HuH-7 (cell line): ENCODE data around the gene PEX14.

Experiments
- DNase-seq: peaks from one replicate; pipeline ENCODE4 v3.0.0; 2011; ENCODE audit warnings: low spot score

The PEX14 gene

GRCh38 chr1:10546896-10547295, 72.1 kb downstream of the PEX14 start:
- DNase-seq, result no peak

DNA sequence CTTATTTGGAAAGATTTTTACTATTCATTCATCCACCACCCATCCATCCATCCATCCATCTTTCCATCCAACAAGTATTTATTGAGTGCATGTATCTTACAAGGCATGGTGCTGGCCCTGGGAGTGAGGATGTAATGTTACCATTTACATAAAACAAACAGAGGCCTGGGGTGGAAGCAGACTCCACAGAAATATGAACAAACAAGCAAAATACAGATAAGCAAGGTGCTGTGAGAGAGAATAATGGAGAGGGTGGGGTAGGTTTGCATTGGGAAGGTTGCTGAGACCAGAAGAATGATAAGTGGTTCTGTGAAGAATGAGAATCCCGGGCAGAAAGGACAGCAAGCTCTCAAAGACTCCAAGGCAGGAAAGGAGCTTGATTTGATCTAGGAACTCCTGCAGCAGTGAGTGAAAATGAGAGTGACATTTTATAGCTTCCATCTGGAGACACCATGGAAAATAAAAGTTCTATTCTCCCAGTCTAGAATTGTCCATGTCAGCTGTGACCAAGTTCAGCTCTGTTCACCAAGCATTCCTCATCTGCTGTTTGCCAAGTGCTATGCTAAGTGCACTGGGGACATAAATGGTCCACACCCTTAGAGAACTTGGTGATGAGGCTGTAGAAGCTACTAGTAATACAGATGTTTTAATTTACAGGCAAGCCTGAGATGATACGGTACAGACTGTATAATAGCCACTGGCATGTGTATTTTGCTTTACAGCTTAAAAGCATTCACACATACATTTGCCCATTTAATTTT, 75.3 kb downstream of the PEX14 start:
- DNase-seq, result no peak

DNA sequence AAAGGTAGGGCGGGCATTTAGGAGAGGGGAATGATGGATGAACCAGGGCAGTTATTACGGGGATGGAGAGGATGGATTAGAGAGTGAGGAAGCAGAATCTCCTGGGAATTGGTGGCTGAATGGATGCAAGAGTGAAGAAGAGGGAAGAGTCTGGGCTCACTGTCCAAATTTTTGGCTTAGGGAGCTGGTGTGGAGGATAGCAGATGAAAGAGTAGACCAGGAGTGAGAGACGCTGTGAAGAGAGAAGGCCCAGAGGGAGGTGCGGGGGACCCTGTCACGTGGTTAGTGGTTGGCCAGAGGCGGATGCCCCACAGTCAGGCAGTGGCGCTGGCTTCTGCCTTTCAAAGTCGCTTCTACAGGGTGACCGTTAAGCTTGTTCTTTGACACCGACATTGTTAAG, 78.4 kb downstream of the PEX14 start:
- DNase-seq, result no peak

- DNase-seq, result no peak
These were observed 81.1 kb downstream of the PEX14 start for GRCh38 chr1:10555635-10556429.

DNA sequence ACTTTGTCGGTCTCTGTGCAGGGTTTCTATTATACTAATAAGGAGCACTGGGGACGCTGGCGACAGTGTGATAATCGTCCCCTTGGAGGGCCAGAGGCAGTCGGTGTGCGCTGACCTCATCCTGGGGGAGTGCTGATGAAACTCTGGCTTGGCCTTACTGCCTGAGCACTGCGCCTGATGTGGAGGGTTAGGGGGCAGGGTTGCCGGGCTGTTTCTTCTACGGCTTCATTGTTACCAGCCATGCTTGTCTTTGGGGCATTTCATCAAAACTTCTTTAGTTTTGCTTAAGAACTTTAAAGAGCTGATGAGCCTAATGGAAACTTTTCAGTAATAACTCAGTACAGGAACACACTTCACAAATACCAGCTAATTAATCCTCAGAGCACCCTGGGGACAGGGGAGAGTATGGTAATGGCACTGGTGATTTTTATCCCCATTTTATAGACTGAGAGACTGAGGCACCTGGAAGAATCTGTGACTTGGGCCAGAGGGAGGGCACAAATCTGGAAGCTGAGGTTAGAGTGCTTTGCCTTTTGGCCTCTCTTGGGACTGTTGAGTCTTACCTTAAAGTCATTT, 81.8 kb downstream of the PEX14 start:
- DNase-seq, result no peak

GRCh38 chr1:10557714-10558113, 83.0 kb downstream of the PEX14 start:
- no peak for DNase-seq

DNA sequence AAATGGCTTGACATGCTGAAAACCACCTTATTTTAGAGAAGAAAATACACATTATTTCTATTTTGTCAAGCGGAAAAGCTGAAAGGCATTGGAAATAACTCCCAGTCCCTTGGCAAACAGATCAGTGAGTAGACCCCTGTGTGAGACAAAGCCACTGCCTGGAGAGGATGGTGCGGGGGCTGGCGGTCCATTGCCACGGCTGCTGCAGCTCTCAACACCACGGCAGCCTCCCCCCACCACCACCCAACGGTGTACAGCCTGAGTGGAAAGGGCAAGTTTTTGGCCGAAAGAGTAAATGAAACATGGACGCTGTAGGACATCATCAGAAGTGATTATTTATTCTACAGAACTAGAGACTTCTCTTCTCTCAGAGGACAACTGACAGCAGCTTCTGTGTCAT, 84.6 kb downstream of the PEX14 start:
- DNase-seq, result no peak

- no peak for DNase-seq
These were observed 86.7 kb downstream of the PEX14 start for GRCh38 chr1:10561497-10561896.

- no peak for DNase-seq
These were observed 87.2 kb downstream of the PEX14 start for GRCh38 chr1:10561955-10562354.

GRCh38 chr1:10564063-10564462, 89.3 kb downstream of the PEX14 start:
- no peak for DNase-seq

GRCh38 chr1:10569531-10569930, 94.8 kb downstream of the PEX14 start:
- no peak for DNase-seq

DNA sequence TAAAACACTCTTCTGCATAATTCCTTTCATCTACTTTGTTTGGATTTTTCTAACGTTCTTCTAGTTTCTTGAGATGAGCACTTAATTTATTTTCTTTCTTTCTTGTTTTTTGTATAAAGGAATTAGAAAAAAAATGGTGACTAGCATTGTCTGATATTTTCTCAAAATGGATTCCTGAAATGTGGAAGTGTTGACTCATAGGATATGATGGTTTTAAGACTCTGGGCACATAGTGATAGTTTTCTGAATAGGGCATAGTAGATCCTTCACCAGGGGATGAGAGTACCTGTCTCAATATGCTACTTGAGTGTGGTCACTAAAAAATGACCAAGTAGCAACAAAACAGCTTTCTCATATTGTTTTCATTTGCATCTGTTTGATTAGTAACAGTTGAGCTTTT, 100.9 kb downstream of the PEX14 start:
- no peak for DNase-seq

DNA sequence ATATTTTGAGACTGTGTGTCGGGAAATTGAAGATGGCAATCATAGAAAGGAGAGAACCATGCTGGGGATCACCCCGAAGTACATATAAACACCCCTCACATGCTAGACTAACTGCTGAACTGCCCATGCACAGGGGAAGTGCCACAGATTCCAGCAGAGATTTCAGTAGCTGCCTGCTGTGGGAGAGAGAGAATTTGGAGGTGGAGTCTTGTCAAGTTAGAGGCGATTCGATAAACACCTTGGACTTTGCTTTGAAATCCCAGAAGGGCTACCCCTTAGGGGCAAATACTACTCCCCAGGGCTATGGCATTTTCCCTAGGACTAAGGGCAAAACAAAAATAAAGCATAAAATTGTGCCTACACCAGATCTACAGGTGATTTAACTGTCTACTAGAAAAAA, 103.3 kb downstream of the PEX14 start:
- DNase-seq, result no peak

DNA sequence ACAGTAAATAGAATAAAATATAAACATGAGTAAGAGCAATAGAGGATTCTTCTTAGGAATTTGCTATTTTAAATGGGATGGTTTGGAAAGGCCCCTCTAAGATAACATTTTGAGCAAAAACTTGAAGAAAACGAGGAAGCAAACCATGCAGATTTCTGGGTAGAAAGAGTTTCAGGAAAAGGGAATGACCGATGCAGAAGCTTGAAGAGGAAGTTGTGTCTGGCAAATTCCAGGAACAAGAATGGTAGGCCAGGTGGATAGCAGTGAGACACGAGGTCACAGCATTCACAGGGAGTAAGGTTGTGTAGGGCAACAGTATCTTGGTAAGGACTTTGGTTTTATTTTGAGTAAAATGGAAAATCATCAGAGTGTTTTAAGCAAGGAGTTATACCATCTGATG, 108.9 kb downstream of the PEX14 start:
- no peak for DNase-seq

- DNase-seq, result no peak
These were observed 110.5 kb downstream of the PEX14 start for GRCh38 chr1:10585242-10585641.

DNA sequence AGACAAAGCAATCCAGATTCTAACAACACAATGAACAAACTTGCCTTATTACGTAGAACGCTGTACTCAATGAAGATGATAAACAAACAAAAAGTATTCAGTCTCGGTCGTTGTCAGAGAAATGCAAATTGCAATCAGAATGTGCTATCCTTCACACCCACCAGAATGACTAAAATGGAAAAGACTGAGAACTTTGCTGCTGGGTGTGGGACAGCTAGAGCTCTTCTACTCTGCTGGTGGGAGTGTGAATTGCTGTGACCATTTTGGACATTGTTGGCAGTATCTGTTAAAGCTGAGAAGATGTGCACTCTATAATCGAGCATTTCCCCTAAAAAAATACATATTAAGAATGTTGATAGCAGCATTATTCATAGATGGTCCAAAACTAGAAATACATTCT, 111.4 kb downstream of the PEX14 start:
- DNase-seq, result no peak

- DNase-seq, result no peak
These were observed 113.9 kb downstream of the PEX14 start for GRCh38 chr1:10588640-10589039.

DNA sequence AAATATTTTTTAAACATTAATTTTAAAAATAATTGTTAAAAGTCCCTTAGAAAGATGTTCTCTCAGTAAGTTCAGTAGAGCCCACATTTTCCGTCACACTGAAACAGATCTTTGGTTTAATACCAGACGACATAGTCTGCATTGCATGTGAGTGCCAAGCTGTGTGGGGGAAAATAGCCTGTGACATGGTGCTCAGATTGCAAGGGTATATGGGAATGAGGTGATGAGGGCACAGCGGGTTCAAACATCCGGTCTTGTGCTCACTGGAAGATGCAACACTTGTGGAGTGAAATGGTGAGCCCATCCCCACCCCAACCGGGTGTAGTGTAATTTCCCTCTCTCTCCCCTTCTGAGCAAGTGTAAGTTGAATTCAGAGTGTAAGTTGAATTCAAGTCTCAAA, 114.3 kb downstream of the PEX14 start:
- no peak for DNase-seq

GRCh38 chr1:10591010-10591409, 116.3 kb downstream of the PEX14 start:
- no peak for DNase-seq

DNA sequence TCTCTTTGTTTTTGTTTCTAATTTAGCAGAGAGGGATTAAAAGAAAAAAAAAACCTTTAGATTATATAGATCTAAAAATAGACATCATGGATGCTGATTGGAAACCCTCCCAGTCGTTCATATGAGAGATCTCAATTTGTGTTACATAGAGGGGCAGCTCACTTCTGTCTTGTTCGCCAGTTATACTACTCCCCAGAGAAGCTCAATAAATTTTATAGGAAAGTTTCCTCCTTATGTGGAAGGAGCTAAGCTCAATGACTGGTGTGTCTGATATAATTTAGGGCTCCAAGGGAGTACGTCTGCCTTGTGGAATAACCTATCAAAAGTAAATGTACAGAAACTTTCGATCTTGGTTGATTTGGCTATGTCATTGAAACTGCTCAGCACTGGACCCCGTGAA, 117.6 kb downstream of the PEX14 start:
- DNase-seq, result no peak

DNA sequence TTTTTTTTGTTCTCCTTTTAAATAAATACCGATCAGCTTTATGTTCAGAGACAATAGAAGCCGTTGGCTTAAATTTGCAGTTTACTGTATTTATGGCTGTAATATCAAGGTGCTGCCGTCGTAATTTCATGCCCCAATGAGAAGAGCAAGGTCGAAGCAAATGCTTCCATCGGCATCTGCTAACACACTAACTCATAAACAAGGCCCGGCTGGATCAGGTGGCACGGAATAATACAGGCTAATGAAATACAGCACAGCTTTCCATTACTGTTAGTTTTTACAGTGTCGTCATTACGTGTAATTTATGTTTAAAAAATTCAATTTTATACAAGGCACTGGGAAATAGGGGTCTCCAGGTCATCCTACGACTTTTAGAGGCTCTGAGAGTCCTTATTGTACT, 119.0 kb downstream of the PEX14 start:
- no peak for DNase-seq

- no peak for DNase-seq
These were observed 120.0 kb downstream of the PEX14 start for GRCh38 chr1:10594595-10595223.

DNA sequence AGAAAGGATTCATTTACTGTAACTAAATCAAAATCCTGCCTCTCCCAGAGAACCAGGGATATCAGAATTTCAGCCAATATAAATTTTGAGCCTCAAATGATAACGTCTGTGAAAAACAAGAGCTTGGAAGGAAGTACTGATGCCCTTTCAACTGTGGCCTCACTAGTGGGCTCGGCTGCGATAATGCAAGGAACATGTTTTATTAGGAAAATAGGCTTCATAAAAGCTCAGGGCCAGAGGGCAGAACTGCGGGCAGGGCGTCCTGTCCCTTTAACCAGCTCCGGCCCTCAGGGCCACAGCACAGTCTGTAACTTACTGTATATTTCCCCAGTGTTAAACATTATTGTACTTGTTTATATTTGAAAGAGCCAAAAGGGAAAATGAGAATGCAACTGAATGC, 122.0 kb downstream of the PEX14 start:
- DNase-seq, result no peak
